Putamen (tissue), 1 donor: ENCODE measurements around the gene SPATA3.

Experiments used
- DNase-seq: peaks from one replicate; pipeline ENCODE4 v3.0.0-alpha.2; 2016; ENCODE audit warnings: low spot score

SPATA3 gene

GRCh38 chr2:231049286-231050017 lies 53.5 kb downstream of the SPATA3 start:
- DNase-seq = no peak

- peak; percentile 67 for DNase-seq
Observed at GRCh38 chr2:231050018-231050901, 54.3 kb downstream of the SPATA3 start.

- DNase-seq = no peak
Observed at GRCh38 chr2:231051116-231051515, 55.2 kb downstream of the SPATA3 start.

DNA sequence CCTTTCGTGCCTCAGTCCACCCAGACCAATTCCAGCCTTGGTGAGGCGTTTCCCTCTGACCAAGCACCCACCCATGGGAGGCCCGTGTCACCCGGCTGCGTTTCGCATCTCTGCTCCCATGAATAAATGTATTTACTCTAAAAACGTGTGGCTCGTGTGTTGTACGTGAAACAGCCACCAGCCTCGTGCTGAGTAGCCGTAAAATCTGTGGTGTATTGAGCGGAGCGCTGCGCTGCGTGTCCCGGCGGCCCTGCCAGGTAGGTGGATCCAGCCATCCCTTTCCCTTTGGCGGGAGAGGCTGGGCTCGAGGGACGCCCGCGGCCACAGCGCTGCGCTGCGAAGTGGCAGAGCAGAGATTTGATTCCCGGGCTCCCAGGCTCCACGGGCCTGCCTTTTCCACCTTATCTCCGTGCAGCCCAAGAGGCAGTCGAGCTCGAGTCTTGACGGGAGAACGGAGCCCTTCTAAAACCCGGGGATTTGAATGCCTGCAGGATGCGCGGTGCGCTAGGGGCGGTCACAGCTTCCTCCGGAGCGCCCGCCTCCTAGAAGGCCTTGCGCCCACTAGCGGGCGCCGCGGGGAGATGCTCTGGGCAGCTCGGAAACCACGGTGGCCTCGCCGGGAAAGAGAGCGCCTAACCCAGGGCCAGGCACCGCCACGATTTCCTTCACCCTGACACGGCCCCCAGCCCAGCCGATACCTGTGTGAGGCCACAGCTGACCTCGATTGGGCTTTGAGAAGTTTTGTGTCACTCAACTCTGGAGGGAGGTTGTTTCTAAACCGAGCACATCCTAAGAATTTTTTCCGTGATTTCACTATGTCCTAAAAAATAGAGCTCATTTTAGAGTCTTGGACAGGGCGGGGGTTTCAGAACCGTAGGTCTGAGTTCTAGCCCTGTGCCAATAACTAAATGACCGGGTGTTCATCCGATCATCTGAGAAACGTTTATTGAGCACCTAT lies 56.9 kb downstream of the SPATA3 start:
- peak; percentile 88 for DNase-seq

GRCh38 chr2:231053846-231054245 lies 57.9 kb downstream of the SPATA3 start:
- DNase-seq = no peak

DNA sequence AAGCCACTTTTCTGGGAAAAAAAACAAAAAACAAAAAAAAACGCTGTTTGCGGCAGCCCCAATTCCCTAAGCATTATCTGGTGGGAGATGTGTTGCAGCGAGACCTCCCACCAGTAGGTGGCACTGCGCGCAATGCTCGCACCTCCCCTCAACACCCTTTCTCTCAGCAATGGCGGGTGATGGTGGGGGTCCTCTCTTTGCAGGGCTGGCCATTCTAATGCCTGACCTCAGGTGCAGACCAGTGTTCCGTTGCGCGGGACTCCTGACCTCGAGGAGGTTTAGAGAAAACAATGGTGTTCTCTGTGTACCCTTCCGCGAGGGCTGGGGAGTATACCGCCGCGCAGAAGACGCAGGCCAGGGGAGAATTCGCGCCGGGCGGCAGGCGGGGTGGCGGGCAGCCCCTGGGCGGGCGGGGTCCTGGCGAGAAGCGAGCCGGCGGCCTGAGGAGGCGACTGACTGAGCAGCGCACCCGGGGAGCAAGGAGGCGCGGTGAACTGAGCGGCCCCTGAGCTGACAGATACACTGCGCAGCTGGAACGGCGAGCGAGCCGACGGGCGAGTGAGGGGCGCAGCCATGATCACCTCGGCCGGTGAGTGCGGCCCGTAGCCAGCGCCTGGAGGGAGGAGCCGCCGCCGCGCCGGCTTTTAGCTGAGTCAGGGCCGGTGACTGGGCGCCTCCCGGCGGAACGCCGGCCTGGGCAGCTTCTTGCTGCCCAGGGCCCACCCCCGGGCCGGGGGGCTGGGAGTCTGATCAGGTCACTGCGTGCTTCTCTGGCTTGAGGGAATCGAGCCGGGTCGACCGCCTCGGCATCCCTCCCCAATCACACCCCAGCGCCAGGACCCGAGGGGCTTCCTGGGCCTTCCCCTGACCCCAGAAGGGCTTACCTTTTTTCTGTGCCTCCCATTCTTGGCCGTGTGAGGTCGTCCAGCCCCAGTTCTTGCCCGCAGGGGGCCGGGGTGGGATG lies 60.8 kb downstream of the SPATA3 start, which contains the start of gene PSMD1:
Gene PSMD1, plus strand, starts transcription at position 415 of the 964 bp plus-strand sequence. Its CDS starts 159 bp downstream, at position 574.
- peak; percentile 90 for DNase-seq

GRCh38 chr2:231057590-231057989 lies 61.7 kb downstream of the SPATA3 start:
- DNase-seq = no peak
